HEK293 (cell line): ENCODE data around the gene ANKRD63.

Source experiments
- CTCF ChIA-PET: fragments of 350-600 bp; formaldehyde crosslinking; extraction: SDS; loops from one replicate; lab custom pipeline; 2021; ENCODE audit warnings: antibody characterized with exemption; lab: Yijun Ruan, JAX
- POLR2A ChIA-PET: fragments of 300-600 bp; formaldehyde crosslinking; extraction: SDS; loops from one replicate; lab custom pipeline; 2020; ENCODE audit warnings: antibody characterized with exemption, inconsistent platforms; lab: Yijun Ruan, JAX
- H3K27ac ChIP-seq: fragments of 200-500 bp; sonication (Bioruptor generic); 2 replicates; pipeline ENCODE4 v1.5.1; 2014; ENCODE audit warnings: low read depth, low read length, control low read depth, inconsistent platforms; ENCODE audit errors: extremely low read depth
- H3K36me3 ChIP-seq, 2 experiments: fragments of 200-500 bp in 1 of 2; sonication (Bioruptor generic) in 1 of 2; 1 replicate in 1 of 2; 2 replicates in 1 of 2; pipeline ENCODE4 v1.5.1; 2014 to 2017; ENCODE audit warnings: inconsistent platforms in 2 of 2, low read length in 2 of 2; ENCODE audit not compliant: control insufficient read depth in 2 of 2, insufficient read depth in 1 of 2
- H3K4me1 ChIP-seq: fragments of 200-500 bp; sonication (Bioruptor generic); 2 replicates; pipeline ENCODE4 v1.5.1; 2014; ENCODE audit warnings: mild to moderate bottlenecking, low read length, inconsistent platforms; ENCODE audit not compliant: control insufficient read depth, insufficient read depth
- H3K4me3 ChIP-seq: 2 replicates; pipeline ENCODE4 v1.5.1; 2011; ENCODE audit warnings: low read depth, mild to moderate bottlenecking, control low read depth, low read length, moderate library complexity
- H3K9me3 ChIP-seq: fragments of 200-500 bp; sonication (Bioruptor generic); 2 replicates; pipeline ENCODE4 v1.5.1; 2014; ENCODE audit warnings: low read depth, low read length, inconsistent platforms; ENCODE audit not compliant: control insufficient read depth, insufficient read depth
- GLIS2 ChIP-seq: fragments of 450-650 bp; formaldehyde crosslinking; IDR thresholded peaks from 2 replicates; pipeline ENCODE4 v1.5.1; 2016; ENCODE audit warnings: missing biosample characterization, missing genetic modification characterization
- HOXD13 ChIP-seq: sonication (generic); formaldehyde crosslinking; IDR thresholded peaks from 2 replicates; pipeline ENCODE4 v1.8.0; 2022; ENCODE audit warnings: missing genetic modification reagents, borderline replicate concordance
- KLF1 ChIP-seq: fragments of 450-650 bp; formaldehyde crosslinking; IDR thresholded peaks from 2 replicates; pipeline ENCODE4 v1.5.1; 2016; ENCODE audit warnings: missing biosample characterization, missing genetic modification characterization
- KLF8 ChIP-seq: fragments of 450-650 bp; formaldehyde crosslinking; IDR thresholded peaks from 2 replicates; pipeline ENCODE4 v1.5.1; 2016; ENCODE audit warnings: missing biosample characterization, missing genetic modification characterization
- OSR2 ChIP-seq: fragments of 450-650 bp; formaldehyde crosslinking; IDR thresholded peaks from 2 replicates; pipeline ENCODE4 v1.5.1; 2016; ENCODE audit warnings: missing biosample characterization, missing genetic modification characterization
- PRDM1 ChIP-seq: fragments of 450-650 bp; formaldehyde crosslinking; IDR thresholded peaks from 2 replicates; pipeline ENCODE4; 2016; ENCODE audit warnings: missing biosample characterization, missing genetic modification characterization
- PRDM6 ChIP-seq: fragments of 450-650 bp; formaldehyde crosslinking; IDR thresholded peaks from 2 replicates; pipeline ENCODE4 v1.5.1; 2017; ENCODE audit warnings: missing biosample characterization, missing genetic modification characterization
- SCRT1 ChIP-seq: fragments of 450-650 bp; formaldehyde crosslinking; IDR thresholded peaks from 2 replicates; pipeline ENCODE4 v1.5.1; 2016; ENCODE audit warnings: missing biosample characterization, missing genetic modification characterization, borderline replicate concordance
- YY2 ChIP-seq: fragments of 450-650 bp; formaldehyde crosslinking; IDR thresholded peaks from 2 replicates; pipeline ENCODE4 v1.5.1; 2016; ENCODE audit warnings: missing biosample characterization, missing genetic modification characterization
- ZBTB20 ChIP-seq: fragments of 450-650 bp; formaldehyde crosslinking; IDR thresholded peaks from 2 replicates; pipeline ENCODE4 v1.5.1; 2016; ENCODE audit warnings: missing biosample characterization, missing genetic modification characterization
- ZBTB7A ChIP-seq: fragments of 450-650 bp; formaldehyde crosslinking; IDR thresholded peaks from 2 replicates; pipeline ENCODE4 v1.5.1; 2016; ENCODE audit warnings: low read depth, missing biosample characterization, missing genetic modification characterization
- ZFP37 ChIP-seq: fragments of 450-650 bp; formaldehyde crosslinking; IDR thresholded peaks from 2 replicates; pipeline ENCODE4 v1.5.1; 2016; ENCODE audit warnings: missing biosample characterization, missing genetic modification characterization
- ZNF214 ChIP-seq: fragments of 450-650 bp; formaldehyde crosslinking; IDR thresholded peaks from 2 replicates; pipeline ENCODE4 v1.5.1; 2017; ENCODE audit warnings: missing biosample characterization, mild to moderate bottlenecking, missing genetic modification characterization, borderline replicate concordance
- ZNF324 ChIP-seq: fragments of 450-650 bp; formaldehyde crosslinking; IDR thresholded peaks from 2 replicates; pipeline ENCODE4 v1.5.1; 2016; ENCODE audit warnings: missing biosample characterization, missing genetic modification characterization
- ZNF600 ChIP-seq: fragments of 450-650 bp; formaldehyde crosslinking; IDR thresholded peaks from 2 replicates; pipeline ENCODE4 v1.5.1; 2016; ENCODE audit warnings: missing biosample characterization, missing genetic modification characterization
- ZNF660 ChIP-seq: fragments of 450-650 bp; IDR thresholded peaks from 2 replicates; pipeline ENCODE4 v1.5.1; 2018; ENCODE audit warnings: missing biosample characterization, mild to moderate bottlenecking, missing genetic modification characterization
- TF ChIP-seq, protein P1 (sequence below): fragments of 450-650 bp; formaldehyde crosslinking; IDR thresholded peaks from 2 replicates; pipeline ENCODE4 v1.5.0; 2017; ENCODE audit warnings: missing biosample characterization, missing genetic modification characterization, borderline replicate concordance
- TF ChIP-seq, protein P2 (sequence below): fragments of 450-650 bp; formaldehyde crosslinking; IDR thresholded peaks from 2 replicates; pipeline ENCODE4 v1.5.1; 2016; ENCODE audit warnings: missing biosample characterization, missing genetic modification characterization
- TF ChIP-seq, protein P3 (sequence below): fragments of 450-650 bp; formaldehyde crosslinking; IDR thresholded peaks from 2 replicates; pipeline ENCODE4 v1.5.1; 2017; ENCODE audit warnings: missing biosample characterization, missing genetic modification characterization

Gene ANKRD63

DNA sequence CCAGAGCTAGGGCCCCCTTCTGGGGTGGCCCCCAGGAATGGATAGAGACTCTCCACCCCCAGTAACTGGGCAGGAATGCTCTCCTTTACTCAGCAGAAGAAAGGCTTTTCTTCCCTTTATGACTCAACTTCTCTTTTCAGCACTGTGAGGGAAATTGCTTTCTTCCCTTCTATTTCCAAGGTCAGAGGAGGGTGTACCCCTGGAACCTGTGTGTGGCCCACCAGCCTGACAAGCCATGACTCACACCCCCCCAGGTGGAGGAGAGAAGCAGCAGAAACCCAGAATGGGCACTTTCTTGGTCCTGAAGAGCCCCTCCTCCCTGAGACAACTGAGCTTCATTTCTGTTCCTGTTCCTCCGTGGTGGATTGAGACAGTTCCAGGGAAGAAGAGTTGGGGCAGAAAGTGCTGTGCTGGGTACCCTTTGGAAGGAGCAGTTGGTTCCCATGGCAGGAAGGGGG, 2.7 kb upstream of the ANKRD63 start:
- 0 out of 2 replicates have a peak, but pooled peaks have one; percentile 9 for TF ChIP-seq ZBTB20 (tag by site-specific recombination)
- TF ChIP-seq PRDM6 (tag by site-specific recombination): no peak
- TF ChIP-seq GLIS2 (tag by site-specific recombination): peak; percentile 46; the same call in 1 of the 2 replicates
- peak; percentile 74; the same call in 1 of the 2 replicates for TF ChIP-seq PRDM1
- TF ChIP-seq ZNF660: no peak
- H3K4me3 ChIP-seq: no peak overlapping the region
- POLR2A ChIA-PET: no interaction called here
- no peaks in the 10 kb centered on the region for H3K36me3 ChIP-seq
- no peaks in the 10 kb centered on the region for H3K9me3 ChIP-seq
- H3K27ac ChIP-seq: no peak overlapping the region
- peaks cover 6% of the 10 kb centered on the region for H3K4me1 ChIP-seq
- CTCF ChIA-PET: interaction anchor here (0.6 to 3.2 kb wide), 7 partner anchors 11 to 239 kb away, joined by 3 to 22 read pairs (median 4); no protein-coding TSS in a partner anchor

- TF ChIP-seq YY2 (tag by site-specific recombination) (no peak), OSR2 (no peak), ZBTB20 (tag by site-specific recombination) (0 out of 2 replicates have a peak, but pooled peaks have one; percentile 18), HOXD13 (CRISPR knock-in tag) (no peak), ZNF600 (peak; percentile 23; the same call in 1 of the 2 replicates), ZFP37 (no peak), ZBTB7A (tag by site-specific recombination) (no peak), KLF8 (no peak)
- TF ChIP-seq, protein P1, sequence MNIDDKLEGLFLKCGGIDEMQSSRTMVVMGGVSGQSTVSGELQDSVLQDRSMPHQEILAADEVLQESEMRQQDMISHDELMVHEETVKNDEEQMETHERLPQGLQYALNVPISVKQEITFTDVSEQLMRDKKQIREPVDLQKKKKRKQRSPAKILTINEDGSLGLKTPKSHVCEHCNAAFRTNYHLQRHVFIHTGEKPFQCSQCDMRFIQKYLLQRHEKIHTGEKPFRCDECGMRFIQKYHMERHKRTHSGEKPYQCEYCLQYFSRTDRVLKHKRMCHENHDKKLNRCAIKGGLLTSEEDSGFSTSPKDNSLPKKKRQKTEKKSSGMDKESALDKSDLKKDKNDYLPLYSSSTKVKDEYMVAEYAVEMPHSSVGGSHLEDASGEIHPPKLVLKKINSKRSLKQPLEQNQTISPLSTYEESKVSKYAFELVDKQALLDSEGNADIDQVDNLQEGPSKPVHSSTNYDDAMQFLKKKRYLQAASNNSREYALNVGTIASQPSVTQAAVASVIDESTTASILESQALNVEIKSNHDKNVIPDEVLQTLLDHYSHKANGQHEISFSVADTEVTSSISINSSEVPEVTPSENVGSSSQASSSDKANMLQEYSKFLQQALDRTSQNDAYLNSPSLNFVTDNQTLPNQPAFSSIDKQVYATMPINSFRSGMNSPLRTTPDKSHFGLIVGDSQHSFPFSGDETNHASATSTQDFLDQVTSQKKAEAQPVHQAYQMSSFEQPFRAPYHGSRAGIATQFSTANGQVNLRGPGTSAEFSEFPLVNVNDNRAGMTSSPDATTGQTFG: no peak
- TF ChIP-seq, protein P2, sequence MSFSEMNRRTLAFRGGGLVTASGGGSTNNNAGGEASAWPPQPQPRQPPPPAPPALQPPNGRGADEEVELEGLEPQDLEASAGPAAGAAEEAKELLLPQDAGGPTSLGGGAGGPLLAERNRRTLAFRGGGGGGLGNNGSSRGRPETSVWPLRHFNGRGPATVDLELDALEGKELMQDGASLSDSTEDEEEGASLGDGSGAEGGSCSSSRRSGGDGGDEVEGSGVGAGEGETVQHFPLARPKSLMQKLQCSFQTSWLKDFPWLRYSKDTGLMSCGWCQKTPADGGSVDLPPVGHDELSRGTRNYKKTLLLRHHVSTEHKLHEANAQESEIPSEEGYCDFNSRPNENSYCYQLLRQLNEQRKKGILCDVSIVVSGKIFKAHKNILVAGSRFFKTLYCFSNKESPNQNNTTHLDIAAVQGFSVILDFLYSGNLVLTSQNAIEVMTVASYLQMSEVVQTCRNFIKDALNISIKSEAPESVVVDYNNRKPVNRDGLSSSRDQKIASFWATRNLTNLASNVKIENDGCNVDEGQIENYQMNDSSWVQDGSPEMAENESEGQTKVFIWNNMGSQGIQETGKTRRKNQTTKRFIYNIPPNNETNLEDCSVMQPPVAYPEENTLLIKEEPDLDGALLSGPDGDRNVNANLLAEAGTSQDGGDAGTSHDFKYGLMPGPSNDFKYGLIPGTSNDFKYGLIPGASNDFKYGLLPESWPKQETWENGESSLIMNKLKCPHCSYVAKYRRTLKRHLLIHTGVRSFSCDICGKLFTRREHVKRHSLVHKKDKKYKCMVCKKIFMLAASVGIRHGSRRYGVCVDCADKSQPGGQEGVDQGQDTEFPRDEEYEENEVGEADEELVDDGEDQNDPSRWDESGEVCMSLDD (tag by site-specific recombination): no peak
- TF ChIP-seq, all 188 proteins: peak for 2
- H3K9me3 ChIP-seq: no peaks in the 10 kb centered on the region
- no peak overlapping the region for H3K27ac ChIP-seq
- H3K4me1 ChIP-seq: peaks cover 6% of the 10 kb centered on the region
- H3K36me3 ChIP-seq: no peaks in the 10 kb centered on the region
- H3K4me3 ChIP-seq: no peak overlapping the region
- CTCF ChIA-PET: interaction anchor here (0.6 to 3.2 kb wide), 7 partner anchors 11 to 239 kb away, joined by 3 to 22 read pairs (median 4); no protein-coding TSS in a partner anchor
- POLR2A ChIA-PET: no interaction called here
These were observed 2.3 kb upstream of the ANKRD63 start for GRCh38 chr15:40285151-40285550.

DNA sequence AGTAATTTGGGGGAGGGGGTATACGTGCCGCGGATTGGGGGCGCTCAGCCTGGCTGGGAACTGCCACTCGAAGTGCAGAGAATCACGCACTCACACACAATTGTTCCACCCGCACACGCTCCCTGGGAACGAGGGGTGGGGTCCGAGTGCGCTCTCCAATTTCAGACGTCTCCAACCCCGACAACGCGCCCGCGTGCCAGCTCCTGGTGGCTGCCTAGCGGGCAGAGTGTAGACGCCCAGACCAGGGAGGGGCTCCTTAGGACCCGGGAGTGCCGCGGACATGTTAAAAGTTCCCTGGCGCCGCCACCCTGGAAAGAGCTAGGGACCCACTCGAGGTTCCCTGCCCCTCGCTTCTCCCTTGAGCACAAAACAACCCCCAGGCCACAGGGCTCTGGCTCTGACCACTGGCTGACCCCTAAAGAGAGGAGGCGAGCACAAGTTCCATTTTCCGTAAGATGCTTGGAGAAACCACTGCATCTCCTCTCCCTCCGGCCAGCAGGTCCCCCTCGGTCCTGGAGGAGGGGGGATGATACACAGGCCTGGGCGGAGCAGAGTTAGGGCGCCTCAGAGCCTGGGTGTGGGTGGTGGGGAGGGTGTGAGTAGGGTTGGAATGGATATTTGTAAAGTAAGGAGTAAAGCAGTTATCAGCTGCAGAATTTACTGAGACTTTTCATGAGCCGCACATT, 894 bp upstream of the ANKRD63 start:
- CTCF ChIA-PET: interaction anchor here (0.6 to 1.0 kb wide), 3 partner anchors 7 to 26 kb away, joined by 3 to 4 read pairs (median 4); no protein-coding TSS in a partner anchor
- H3K4me3 ChIP-seq: no peak overlapping the region
- H3K9me3 ChIP-seq: no peaks in the 10 kb centered on the region
- H3K4me1 ChIP-seq: peaks cover 6% of the 10 kb centered on the region
- POLR2A ChIA-PET: no interaction called here
- H3K36me3 ChIP-seq: no peaks in the 10 kb centered on the region
- H3K27ac ChIP-seq: no peak overlapping the region
- TF ChIP-seq ZNF324 (tag by site-specific recombination) (no peak), SCRT1 (tag by site-specific recombination) (no peak), KLF1 (tag by site-specific recombination) (peak; percentile 34; the same call in 1 of the 2 replicates), ZNF214 (tag by site-specific recombination) (no peak)
- TF ChIP-seq, protein P2 (tag by site-specific recombination): no peak
- TF ChIP-seq, protein P3, sequence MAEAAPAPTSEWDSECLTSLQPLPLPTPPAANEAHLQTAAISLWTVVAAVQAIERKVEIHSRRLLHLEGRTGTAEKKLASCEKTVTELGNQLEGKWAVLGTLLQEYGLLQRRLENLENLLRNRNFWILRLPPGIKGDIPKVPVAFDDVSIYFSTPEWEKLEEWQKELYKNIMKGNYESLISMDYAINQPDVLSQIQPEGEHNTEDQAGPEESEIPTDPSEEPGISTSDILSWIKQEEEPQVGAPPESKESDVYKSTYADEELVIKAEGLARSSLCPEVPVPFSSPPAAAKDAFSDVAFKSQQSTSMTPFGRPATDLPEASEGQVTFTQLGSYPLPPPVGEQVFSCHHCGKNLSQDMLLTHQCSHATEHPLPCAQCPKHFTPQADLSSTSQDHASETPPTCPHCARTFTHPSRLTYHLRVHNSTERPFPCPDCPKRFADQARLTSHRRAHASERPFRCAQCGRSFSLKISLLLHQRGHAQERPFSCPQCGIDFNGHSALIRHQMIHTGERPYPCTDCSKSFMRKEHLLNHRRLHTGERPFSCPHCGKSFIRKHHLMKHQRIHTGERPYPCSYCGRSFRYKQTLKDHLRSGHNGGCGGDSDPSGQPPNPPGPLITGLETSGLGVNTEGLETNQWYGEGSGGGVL (tag by site-specific recombination): no peak
